ENCODE results near the gene MRFAP1.

GRCh38 chr4:6594826-6595355 is 45.6 kb upstream of the MRFAP1 start:
- TF ChIP-seq CTCF (IDR thresholded peaks at IDR 0.05) (no peak), EZH2 (IDR thresholded peaks at IDR 0.05; ENCODE audit: borderline replicate concordance, insufficient read depth, low read depth, low read length, poor library complexity, severe bottlenecking) (no peak)

Measured in B cell (primary cell).